H1 (cell line): ENCODE data around the gene TNS3. TPM values are rescaled to one million over a fixed set of nuclear protein-coding genes. Genes with fewer than 3 reads are reported as not detected.
A peak's percentile ranks its signal among the peaks of the same experiment; 100 is the strongest.

Experiments
- CTCF ChIA-PET: fragments of 300-600 bp; sonication (Branson Sonifier 250); formaldehyde crosslinking; loops from one replicate; lab custom pipeline; 2021; ENCODE audit not compliant: partially characterized antibody; lab: Charles Lee
- POLR2A ChIA-PET: fragments of 300-600 bp; sonication (Branson Sonifier 250); formaldehyde crosslinking; loops from one replicate; lab custom pipeline; 2021; ENCODE audit warnings: inconsistent platforms; ENCODE audit not compliant: partially characterized antibody; lab: Charles Lee
- DNase-seq, 2 experiments: peaks; one replicate each; pipeline versions ENCODE4 v3.0.0 to v3.0.0-alpha.2; 2010 to 2022; ENCODE audit warnings: low spot score in 2 of 2, low read depth in 1 of 2, mixed read lengths in 1 of 2
- FAIRE-seq: peaks from 2 replicates; lab custom pipeline; 2011; peaks lifted over from hg19 to GRCh38; lab: Jason Lieb, UNC
- H2AFZ ChIP-seq: 2 replicates; pipeline ENCODE4 v1.8.1; 2012; ENCODE audit warnings: low read length, inconsistent platforms
- H2AK5ac ChIP-seq: 2 replicates; pipeline ENCODE4 v1.6.1; 2013; ENCODE audit warnings: low read depth, low read length
- H2BK120ac ChIP-seq: replicated peaks from 2 replicates; pipeline ENCODE3; 2013; ENCODE audit warnings: low read depth, low read length, inconsistent platforms
- H2BK12ac ChIP-seq: 2 replicates; pipeline ENCODE4 v1.6.1; 2013; ENCODE audit warnings: low read depth, low read length
- H2BK15ac ChIP-seq: 2 replicates; pipeline ENCODE4 v1.6.1; 2013; ENCODE audit warnings: low read length
- H2BK20ac ChIP-seq: 2 replicates; pipeline ENCODE4 v1.6.1; 2013; ENCODE audit warnings: low read length
- H2BK5ac ChIP-seq: 2 replicates; pipeline ENCODE4 v1.6.1; 2013; ENCODE audit warnings: low read depth, low read length
- H3K14ac ChIP-seq: 2 replicates; pipeline ENCODE4 v1.6.1; 2013; ENCODE audit warnings: inconsistent platforms; ENCODE audit not compliant: insufficient read length
- H3K18ac ChIP-seq: 2 replicates; pipeline ENCODE4 v1.6.1; 2013; ENCODE audit warnings: low read length; ENCODE audit errors: extremely low read depth
- H3K23ac ChIP-seq: 2 replicates; pipeline ENCODE4 v1.6.1; 2013; ENCODE audit warnings: inconsistent platforms; ENCODE audit not compliant: insufficient read length
- H3K23me2 ChIP-seq: 2 replicates; pipeline ENCODE4 v1.6.1; 2013; ENCODE audit warnings: low read depth, low read length
- H3K27ac ChIP-seq: 2 replicates; pipeline ENCODE4 v1.6.1; 2011; ENCODE audit warnings: low read depth, low read length, inconsistent platforms
- H3K27me3 ChIP-seq, 4 experiments: replicated peaks in 1 of 4; 1 replicate in 1 of 4; 2 replicates in 3 of 4; pipeline versions ENCODE4 v1.6.1 to v1.8.1; 2011 to 2013; ENCODE audit warnings: low read length in 3 of 4, mild to moderate bottlenecking in 3 of 4, inconsistent platforms in 2 of 4, mixed read lengths in 2 of 4, moderate library complexity in 1 of 4; ENCODE audit not compliant: control insufficient read depth in 3 of 4, insufficient read depth in 3 of 4; ENCODE audit errors: extremely low read depth in 1 of 4
- H3K36me3 ChIP-seq, 4 experiments: 2 replicates each; pipeline versions ENCODE4 v1.6.1 to v1.8.1; 2011 to 2013; ENCODE audit warnings: mild to moderate bottlenecking in 4 of 4, low read length in 3 of 4, moderate library complexity in 2 of 4, control low read depth in 1 of 4, inconsistent platforms in 1 of 4; ENCODE audit not compliant: insufficient read depth in 4 of 4, control insufficient read depth in 2 of 4
- H3K4ac ChIP-seq: replicated peaks from 2 replicates; pipeline ENCODE3; 2013; ENCODE audit warnings: low read length, low read depth, mixed read lengths, inconsistent platforms; ENCODE audit not compliant: insufficient read length
- H3K4me1 ChIP-seq, 4 experiments: replicated peaks in 1 of 4; 1 replicate in 1 of 4; 2 replicates in 3 of 4; pipeline versions ENCODE4 v1.6.1 to v1.8.1; 2011 to 2013; ENCODE audit warnings: low read length in 3 of 4, inconsistent platforms in 2 of 4, mixed read lengths in 1 of 4; ENCODE audit not compliant: insufficient read depth in 4 of 4, control insufficient read depth in 3 of 4
- H3K4me2 ChIP-seq, 2 experiments: 2 replicates each; pipeline versions ENCODE4 v1.6.1 to v1.8.1; 2011 to 2013; ENCODE audit warnings: low read depth in 2 of 2, low read length in 2 of 2, control low read depth in 1 of 2, inconsistent platforms in 1 of 2, mild to moderate bottlenecking in 1 of 2; ENCODE audit not compliant: insufficient read depth in 1 of 2
- H3K4me3 ChIP-seq, 4 experiments: fragments of 200-600, 300-600 bp in 1 of 4; sonication (generic), shearing (Covaris generic), sonication (Bioruptor Twin) in 1 of 4; 2 replicates each; pipeline versions ENCODE4 v1.5.1 to v1.8.1; 2011 to 2016; ENCODE audit warnings: low read length in 4 of 4, low read depth in 3 of 4, control low read depth in 2 of 4, inconsistent platforms in 2 of 4, mild to moderate bottlenecking in 2 of 4, mixed read lengths in 1 of 4, moderate library complexity in 1 of 4; ENCODE audit not compliant: insufficient read depth in 2 of 4; ENCODE audit errors: extremely low read depth in 1 of 4
- H3K56ac ChIP-seq: replicated peaks from 2 replicates; pipeline ENCODE3; 2013; ENCODE audit warnings: low read depth, mild to moderate bottlenecking, mixed read lengths, low read length, inconsistent platforms; ENCODE audit not compliant: insufficient read length
- H3K79me1 ChIP-seq: 2 replicates; pipeline ENCODE4 v1.6.1; 2013; ENCODE audit warnings: low read depth, low read length, control low read depth
- H3K79me2 ChIP-seq, 2 experiments: 2 replicates each; pipeline versions ENCODE4 v1.6.1 to v1.8.1; 2012 to 2013; ENCODE audit warnings: low read length in 2 of 2, mild to moderate bottlenecking in 2 of 2, inconsistent platforms in 1 of 2; ENCODE audit not compliant: insufficient read depth in 2 of 2, control insufficient read depth in 1 of 2
- H3K9ac ChIP-seq, 4 experiments: replicated peaks in 1 of 4; 1 replicate in 1 of 4; 2 replicates in 3 of 4; pipeline versions ENCODE4 v1.6.1 to v1.8.1; 2011 to 2013; ENCODE audit warnings: low read depth in 3 of 4, low read length in 3 of 4, control low read depth in 2 of 4, mild to moderate bottlenecking in 2 of 4, moderate library complexity in 2 of 4, inconsistent platforms in 1 of 4; ENCODE audit errors: extremely low read depth in 1 of 4
- H3K9me3 ChIP-seq, 2 experiments: 2 replicates each; pipeline versions ENCODE4 v1.6.1 to v1.8.1; 2012 to 2013; ENCODE audit warnings: mild to moderate bottlenecking in 2 of 2, moderate library complexity in 2 of 2, control low read depth in 1 of 2, inconsistent platforms in 1 of 2, low read depth in 1 of 2, low read length in 1 of 2, mixed read lengths in 1 of 2; ENCODE audit not compliant: insufficient read depth in 2 of 2
- H4K20me1 ChIP-seq, 2 experiments: replicated peaks in 1 of 2; 2 replicates each; pipeline versions ENCODE3 to v1.8.1; 2011 to 2013; ENCODE audit warnings: inconsistent platforms in 2 of 2, low read length in 2 of 2, mild to moderate bottlenecking in 1 of 2; ENCODE audit not compliant: insufficient read depth in 2 of 2, control insufficient read depth in 1 of 2
- H4K5ac ChIP-seq: 2 replicates; pipeline ENCODE4 v1.6.1; 2013; ENCODE audit warnings: low read length, low read depth, mixed read lengths, inconsistent platforms; ENCODE audit not compliant: insufficient read length
- H4K8ac ChIP-seq: 2 replicates; pipeline ENCODE4 v1.8.0; 2013; ENCODE audit warnings: mild to moderate bottlenecking, moderate library complexity, low read length, inconsistent platforms; ENCODE audit not compliant: insufficient read depth; ENCODE audit errors: extremely low read depth
- H4K91ac ChIP-seq: replicated peaks from 2 replicates; pipeline ENCODE3; 2013; ENCODE audit warnings: low read length, mixed read lengths, inconsistent platforms; ENCODE audit not compliant: insufficient read length
- CREB1 ChIP-seq: IDR thresholded peaks from 2 replicates; pipeline ENCODE4 v1.6.1; 2012; ENCODE audit warnings: inconsistent platforms
- EGR1 ChIP-seq: IDR thresholded peaks from 2 replicates; pipeline ENCODE4 v1.6.1; 2011; ENCODE audit warnings: low read depth, low read length, borderline replicate concordance
- EP300 ChIP-seq, 2 experiments: IDR thresholded peaks; 1 replicate in 1 of 2; 2 replicates in 1 of 2; pipeline ENCODE4 v1.6.1; 2011 to 2012; ENCODE audit warnings: low read depth in 2 of 2, low read length in 2 of 2, mild to moderate bottlenecking in 2 of 2, borderline replicate concordance in 1 of 2, inconsistent platforms in 1 of 2, moderate library complexity in 1 of 2
- MAFK ChIP-seq: IDR thresholded peaks from 2 replicates; pipeline ENCODE4 v1.6.1; 2012; ENCODE audit warnings: low read depth, mild to moderate bottlenecking, improper control_type of control experiment, low read length
- SIX5 ChIP-seq: IDR thresholded peaks from 2 replicates; pipeline ENCODE4 v1.6.1; 2011; ENCODE audit warnings: mild to moderate bottlenecking, low read depth, low read length
- TCF12 ChIP-seq: IDR thresholded peaks from 2 replicates; pipeline ENCODE4 v1.6.1; 2011; ENCODE audit warnings: low read depth, mild to moderate bottlenecking, low read length
- WGBS, 2 experiments: shearing (Covaris generic) in 1 of 2; methylation state at CpG; one replicate each; pipeline versions ENCODE4 v1.1.6 to v1.1.7; 2013 to 2015; ENCODE audit warnings: low lambda C conversion rate in 2 of 2, mixed read lengths in 2 of 2, inconsistent platforms in 1 of 2, low coverage in 1 of 2, missing lambda C conversion rate in 1 of 2; ENCODE audit not compliant: insufficient replicate concordance in 2 of 2, insufficient coverage in 1 of 2, insufficient read length in 1 of 2; ENCODE audit errors: extremely low coverage in 1 of 2, missing lambda C conversion rate in 1 of 2; 5-methylcytosine and 5-hydroxymethylcytosine counted together
- polyA plus RNA-seq, 7 experiments: library from polyadenylated mRNA; depleted of rRNA in 3 of 7; stranded (reverse) in 5 of 7; unstranded in 2 of 7; fragments of >200 nt in 5 of 7; fragments of 200-250 nt in 2 of 7; gene quantifications; 1 replicate in 5 of 7; 2 replicates in 1 of 7; 4 replicates in 1 of 7; pipeline versions ENCODE4 v1.2.1 to v1.2.3, GENCODE V29; 2011 to 2013; ENCODE audit warnings: missing spikeins in 2 of 7, mixed read lengths in 2 of 7
- total RNA-seq: library from RNA; stranded (reverse); fragmentation: NEBNext Ultra II Directional; extraction: Animal tissue kit (Norgen Biotek cat#: 25700); gene quantifications from 2 replicates; pipeline ENCODE4 v1.2.1, GENCODE V29; 2021

TNS3 gene
- total and polyA plus RNA-seq, 2 of the 8 experiments (the other 6 are each of a cell fraction or from before 2014, with no cell fraction given), result 11.9 to 24.2 TPM

DNA sequence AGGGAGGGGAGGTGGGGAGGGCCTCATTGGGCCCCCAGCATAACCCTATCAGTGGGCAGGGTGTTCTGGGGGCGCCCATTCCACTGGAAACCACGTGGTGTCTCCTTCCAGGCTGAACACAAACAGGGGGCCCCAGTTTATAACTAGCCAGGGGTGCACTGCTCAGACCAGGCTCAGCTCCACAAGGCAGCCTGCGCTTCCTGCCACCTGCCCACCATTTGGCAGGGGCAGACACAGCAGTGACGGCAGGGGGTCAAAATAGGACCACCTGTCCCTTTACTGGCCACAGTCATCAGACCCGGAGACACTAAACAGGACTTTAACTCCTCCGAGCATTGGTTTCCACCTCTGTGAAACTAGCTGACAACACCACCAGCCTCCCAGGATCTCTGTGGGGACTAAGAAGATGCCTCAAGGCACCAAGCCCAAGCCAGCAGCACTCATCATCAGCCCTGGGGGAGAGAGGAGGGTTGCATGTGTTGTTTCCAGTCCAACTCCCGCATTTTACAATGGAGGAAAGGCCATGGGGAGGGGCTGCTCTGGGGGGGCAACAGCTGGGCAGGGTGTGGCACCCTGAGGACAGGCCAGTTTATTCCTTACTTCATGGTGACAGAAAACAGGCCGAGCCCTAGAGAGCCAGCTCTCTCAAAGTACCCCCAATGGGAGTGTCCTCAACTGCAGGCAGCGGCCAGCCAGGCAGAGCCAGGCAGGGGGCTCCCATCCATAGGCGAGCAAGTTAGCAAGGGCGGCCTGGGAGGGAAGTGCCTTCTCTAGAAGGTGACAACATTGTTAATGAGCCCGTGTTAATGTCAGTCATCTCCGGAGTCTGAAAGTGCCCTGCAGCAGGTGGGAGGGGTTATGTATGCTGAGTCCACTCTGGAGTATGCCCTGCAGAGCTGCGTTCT, 127.6 kb downstream of the TNS3 start:
- no peak overlapping the region for H4K91ac ChIP-seq
- no peak overlapping the region for H3K27ac ChIP-seq
- H2BK20ac ChIP-seq, result no peak overlapping the region
- no peak overlapping the region for H3K9ac ChIP-seq
- peaks cover 0 to 6% of the 10 kb centered on the region in 2 experiments for H4K20me1 ChIP-seq
- H3K14ac ChIP-seq, result no peak overlapping the region
- H3K9me3 ChIP-seq, result no peaks in the 10 kb centered on the region
- no peak overlapping the region for H3K4me3 ChIP-seq
- no peaks in the 10 kb centered on the region for H3K36me3 ChIP-seq
- no peak for DNase-seq
- no peaks in the 10 kb centered on the region; the same call in none of the 2 replicates for H3K79me1 ChIP-seq
- H3K4me2 ChIP-seq, result no peak overlapping the region
- H3K4ac ChIP-seq, result no peak overlapping the region
- CTCF ChIA-PET, result interaction anchor here (1.2 to 3.5 kb wide), 4 partner anchors 10 to 305 kb away, joined by 3 to 27 read pairs (median 3); no protein-coding TSS in a partner anchor
- H3K27me3 ChIP-seq, result no peaks in the 10 kb centered on the region
- peaks cover 0 to 26% (median 12%) of the 10 kb centered on the region in 4 experiments; a peak in 6 of 7 replicates for H3K4me1 ChIP-seq
- H3K23ac ChIP-seq, result no peak overlapping the region
- no peak overlapping the region; the same call in 1 of the 2 replicates for H3K18ac ChIP-seq
- H4K8ac ChIP-seq, result peak overlapping the region; percentile 9; the same call in 1 of the 2 replicates
- no peak overlapping the region for H2BK5ac ChIP-seq
- TF ChIP-seq CREB1 (no peak), MAFK (no peak), SIX5 (no peak), TCF12 (no peak), EP300 (IDR thresholded peaks at IDR 0.05; ENCODE audit: borderline replicate concordance in 1 of 2, low read depth in 2 of 2, low read length in 2 of 2) (no peak), EGR1 (no peak)
- TF ChIP-seq, all 59 proteins: peak for 0
- Histone ChIP-seq H3K79me2 (no peaks in the 10 kb centered on the region), H2BK120ac (no peak overlapping the region), H3K23me2 (no peaks in the 10 kb centered on the region), H2BK12ac (no peak overlapping the region), H4K5ac (no peak overlapping the region), H3K56ac (no peak overlapping the region), H2AK5ac (no peak overlapping the region), H2BK15ac (no peak overlapping the region), H2AFZ (no peak overlapping the region)
- no peak for FAIRE-seq
- POLR2A ChIA-PET, result interaction anchor here (1.1 kb wide), 1 partner anchor 11 kb away, joined by 3 read pairs; no protein-coding TSS in a partner anchor
- 80% methylated on average over 14 of the region's 14 CpGs; no CpG with 5 or more reads in 1 of the 2 experiments for WGBS, 2 experiments
